ENCODE measurements around the gene COL16A1.
"Not testable (repeated sequence)": the region's sequence is repeated elsewhere in the genome, so short reads cannot be mapped to it uniquely, and the experiment has no call there.

Gene COL16A1

DNA sequence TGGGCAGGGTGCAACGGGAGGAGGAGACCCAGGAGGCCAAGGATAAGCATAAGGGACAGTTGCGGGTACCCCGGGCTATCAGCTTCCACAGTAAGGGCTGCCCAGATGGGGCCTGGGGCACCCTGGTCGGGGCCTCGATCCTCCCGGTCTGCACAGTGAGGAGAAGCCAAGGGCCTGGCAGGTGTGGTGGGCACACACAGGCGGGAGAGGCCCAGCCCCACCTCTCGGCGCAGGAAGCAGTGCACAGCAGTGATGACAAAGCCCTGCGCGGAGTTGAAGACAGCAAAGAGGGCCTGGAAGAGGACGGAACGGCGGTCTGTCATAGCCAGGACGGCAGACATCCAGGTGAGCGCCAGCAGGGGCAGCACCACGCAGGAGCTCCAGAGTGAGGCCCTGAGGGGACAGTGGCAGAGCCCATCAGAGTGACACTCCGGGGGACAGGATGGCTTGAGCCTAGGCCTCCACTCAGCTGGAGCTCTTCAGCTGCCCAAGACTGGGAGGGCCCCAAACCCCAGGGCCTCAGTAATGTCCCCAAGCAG, 29.0 kb upstream of the COL16A1 start:
- DNase-seq: no peak

DNA sequence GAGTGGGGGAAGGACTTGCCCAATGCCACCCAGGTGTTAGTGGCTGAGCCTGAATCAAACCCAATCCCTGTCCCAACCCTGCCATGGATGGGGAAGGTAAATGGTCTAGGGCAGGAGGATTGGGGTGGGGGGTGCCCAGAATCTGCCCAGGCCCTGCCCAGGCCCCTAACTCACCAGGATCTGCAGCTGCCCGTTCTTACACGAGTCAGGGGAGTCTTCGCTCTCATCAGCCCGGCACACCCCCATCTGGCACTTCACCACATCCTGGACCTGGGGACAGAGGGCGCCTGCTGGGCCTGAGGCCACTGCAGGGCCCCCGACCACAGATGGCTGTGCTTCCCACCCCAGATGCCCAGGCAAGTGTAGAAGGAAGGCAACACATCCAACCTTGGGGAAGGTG, 28.5 kb upstream of the COL16A1 start:
- DNase-seq: no peak

DNA sequence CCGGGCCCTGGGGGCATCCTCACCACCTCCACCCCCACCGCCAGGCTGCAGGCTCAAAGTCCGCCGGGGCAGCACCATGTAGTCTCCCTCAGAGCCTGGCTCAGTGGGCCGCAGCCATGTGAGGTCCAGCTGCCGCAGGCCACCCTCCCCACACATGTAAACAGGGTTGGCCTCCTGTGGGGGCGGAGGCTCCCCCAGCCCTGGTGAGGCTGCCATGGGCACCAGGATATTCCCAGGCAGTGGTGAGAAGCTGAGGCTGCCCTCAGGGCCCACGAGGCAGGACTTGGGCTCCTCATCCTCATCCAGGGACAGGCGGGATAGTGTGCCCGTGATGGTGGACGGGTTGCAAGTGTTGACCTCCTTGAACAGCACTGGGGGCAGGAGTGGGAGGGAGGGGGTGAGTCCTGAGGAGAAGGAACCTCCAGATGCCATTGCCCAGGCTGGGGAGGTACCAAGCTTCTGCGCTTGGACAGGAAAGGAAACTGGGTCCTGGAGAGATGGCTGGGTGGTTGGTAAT, 27.3 kb upstream of the COL16A1 start:
- DNase-seq: no peak

DNA sequence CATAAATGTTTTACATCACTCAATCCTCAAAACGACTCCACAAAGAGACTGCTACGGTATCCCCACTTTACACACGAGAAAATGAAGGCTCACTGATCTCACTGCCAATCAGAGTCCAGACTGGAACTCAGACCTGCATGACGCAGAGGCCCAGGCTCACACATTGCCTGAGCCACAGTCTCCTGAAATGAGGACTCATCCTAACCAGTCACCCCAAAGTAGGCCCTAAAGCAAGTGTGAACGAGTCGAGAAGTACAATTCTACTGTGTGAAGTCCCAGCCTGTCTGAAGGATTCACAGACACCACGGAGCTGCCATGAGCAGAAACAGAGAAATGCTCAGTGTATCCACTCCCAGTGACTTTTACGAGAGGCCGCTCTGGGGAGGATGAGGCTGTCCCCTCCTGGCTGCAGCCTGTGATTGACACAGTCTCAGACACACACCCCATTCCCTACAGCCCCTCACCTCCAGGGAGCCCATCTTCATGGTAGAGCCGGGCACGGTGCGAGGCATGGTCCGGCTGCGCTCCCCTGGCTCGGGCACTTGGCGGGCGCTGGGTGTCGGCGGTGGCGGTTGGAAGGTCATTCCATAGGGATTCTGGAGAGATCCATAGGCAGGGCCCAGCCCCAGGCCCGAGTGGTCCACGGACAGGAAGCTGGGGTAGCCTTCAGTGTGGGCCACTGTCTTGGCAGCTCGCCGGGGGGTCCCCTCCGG, 26.7 kb upstream of the COL16A1 start:
- no peak for DNase-seq

DNA sequence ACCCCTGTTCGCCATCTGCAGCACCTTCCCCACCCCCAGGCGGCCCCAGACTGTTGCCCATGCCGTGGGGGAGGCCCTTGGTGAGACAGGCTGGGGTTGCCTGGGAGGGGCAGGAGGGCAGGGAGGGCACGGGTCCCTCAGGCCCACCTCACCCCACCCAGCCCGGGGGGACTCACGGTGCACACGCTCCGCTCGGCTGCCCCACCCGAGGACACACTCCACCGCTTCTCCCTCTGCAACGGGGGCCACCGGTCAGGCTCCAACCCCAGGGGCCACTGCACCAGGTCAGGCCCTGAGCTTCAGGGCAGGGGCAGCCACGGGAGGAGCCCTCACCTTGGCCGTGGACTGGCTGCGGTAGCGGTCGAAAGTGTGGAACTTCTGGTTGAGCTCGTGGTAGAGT, 24.0 kb upstream of the COL16A1 start:
- no peak for DNase-seq

DNA sequence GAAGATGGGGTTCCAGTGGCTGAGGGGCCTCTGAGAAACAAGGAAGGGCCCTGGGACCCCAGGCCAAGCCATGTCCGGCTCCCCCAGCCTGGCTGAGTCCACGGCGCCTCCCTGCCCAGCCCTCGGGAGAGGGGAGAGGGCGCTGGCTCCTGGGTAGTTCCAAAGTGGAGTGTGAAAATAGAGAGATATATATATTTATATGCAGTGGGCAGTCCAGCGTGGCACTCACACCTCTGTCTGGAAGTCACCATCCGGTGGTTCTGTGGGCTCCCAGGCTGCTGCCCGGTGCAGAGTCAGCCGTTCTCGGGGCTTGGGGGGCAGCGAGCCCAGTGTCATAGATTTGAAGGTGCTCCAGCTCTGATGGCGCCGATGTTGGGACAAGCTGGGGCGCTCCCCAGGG, 23.4 kb upstream of the COL16A1 start:
- no peak for DNase-seq

DNA sequence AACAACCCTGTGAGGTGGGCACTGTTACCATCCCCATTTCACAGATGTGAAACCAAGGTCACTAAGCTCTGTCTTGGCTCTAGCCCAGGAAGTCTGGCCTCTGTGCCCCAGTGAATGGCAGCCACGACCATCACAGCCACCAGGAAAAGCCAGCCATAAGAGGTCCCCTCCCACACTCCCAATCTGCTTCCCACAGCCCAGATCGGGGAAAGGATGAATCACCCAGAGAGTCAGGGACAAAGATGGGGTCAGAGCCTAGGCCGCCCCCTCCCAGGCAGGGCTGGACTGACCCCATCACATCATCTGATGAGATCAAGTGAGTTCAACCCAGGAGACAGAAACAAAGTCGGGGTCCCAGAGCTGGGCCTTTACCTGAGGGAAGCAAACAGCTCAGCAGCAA, 22.9 kb upstream of the COL16A1 start:
- DNase-seq: no peak

DNA sequence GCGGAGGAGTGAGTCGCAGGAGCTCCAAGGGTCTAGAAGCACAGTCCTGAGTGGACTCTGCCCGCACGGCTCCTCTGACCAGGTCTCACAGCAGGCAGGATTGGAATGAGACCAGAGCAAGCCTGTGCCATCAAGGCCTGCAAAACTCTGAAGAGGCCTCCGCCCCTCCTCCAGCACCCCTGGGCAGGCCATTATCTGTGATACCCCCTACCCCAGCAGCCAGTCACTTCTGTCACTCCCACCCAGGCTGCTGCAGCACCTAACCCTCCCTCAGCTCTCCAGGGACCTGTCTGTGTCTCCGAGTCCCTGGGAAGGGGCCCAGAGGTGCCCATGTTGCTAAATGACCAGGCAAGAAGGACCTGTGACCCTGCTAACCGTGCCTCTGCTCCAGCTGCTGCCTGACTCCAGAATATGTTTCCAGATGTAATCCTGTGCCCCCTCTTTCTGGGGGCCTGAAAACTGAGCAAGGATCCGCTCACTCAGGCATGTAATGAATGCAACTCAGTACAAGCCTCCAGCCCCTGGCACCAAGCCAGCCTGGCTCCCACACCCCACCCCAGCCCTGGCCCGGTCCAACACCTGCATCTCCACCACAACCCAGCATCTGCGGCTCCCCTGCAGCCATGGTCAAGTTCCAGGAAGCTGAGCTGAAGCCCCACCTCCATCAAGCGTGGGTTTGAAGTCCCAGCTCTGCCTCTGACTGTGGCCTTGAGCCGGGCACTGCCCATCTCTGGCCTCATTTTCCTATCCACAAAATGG, 22.1 kb upstream of the COL16A1 start:
- no peak for DNase-seq

DNA sequence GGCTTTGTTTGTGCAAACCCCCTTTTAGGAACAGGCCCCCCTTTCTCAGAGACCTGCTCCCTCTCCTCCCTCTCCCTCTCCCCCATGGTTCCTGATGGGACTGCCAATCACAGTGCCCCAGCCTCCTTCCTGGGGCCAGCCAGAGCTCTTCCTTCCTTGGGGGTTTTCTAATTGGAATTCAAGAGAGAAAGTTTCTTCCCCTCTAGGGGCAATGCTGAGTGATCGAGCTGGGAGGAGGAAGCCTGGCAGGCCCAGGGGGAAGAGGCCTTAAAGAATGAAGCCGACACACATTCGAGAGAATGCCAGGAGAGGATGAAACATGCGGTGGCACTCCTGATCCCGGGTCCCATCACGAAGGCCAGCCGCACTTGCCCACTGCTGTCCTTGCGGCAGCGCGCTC, 21.3 kb upstream of the COL16A1 start:
- no peak for DNase-seq

DNA sequence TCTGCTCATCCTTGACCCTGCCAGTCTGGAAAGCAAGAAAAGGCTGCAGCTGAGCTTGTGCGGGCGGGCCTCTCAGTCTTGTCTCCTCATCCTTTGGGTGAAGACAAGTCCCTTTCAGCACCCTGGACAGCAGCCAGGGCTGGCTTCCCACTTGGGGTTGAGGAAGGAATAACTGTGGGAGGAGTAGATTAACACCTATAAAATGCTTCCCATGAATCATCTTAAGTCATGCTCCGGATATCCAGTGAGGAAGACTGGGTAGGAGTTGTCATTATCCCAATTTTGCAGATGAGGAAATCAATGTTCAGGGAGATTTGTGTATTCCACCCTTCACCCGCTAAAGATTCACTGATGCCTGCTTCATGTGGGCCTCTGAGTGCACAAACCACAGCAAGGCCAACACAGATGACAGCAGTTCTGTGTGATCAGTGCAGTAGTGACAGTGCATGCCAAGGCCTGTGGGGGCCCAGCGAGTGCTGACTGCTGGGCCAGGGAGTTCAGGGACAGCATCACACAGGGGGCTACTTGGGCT, 20.1 kb upstream of the COL16A1 start:
- no peak for DNase-seq

DNA sequence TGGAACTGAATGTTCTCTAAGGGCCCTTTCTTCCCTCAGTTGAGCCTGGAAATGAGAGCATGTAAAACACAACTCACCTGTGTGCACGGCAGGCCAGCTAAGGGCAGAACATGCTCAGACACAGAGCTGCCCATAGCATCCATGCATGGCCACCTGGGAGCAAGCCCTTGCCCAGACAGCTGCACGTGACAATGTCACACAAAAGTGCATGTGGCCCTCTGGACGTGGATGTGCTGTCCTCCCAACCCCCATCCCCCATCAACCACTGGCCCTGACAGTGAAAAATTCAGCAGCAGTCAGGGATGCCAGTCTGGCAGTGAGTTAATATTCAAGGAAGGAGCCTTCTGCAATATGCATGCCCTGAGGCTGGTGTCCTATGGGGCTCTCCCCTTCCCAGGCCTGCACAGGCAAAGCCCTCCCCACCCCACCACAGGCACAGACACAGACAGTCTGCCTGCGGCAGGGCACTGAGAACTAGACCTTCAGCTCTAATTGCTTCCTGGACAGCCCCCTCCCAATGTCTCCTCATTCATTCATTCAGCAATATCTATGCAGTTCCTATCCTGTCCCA, 14.6 kb upstream of the COL16A1 start:
- no peak for DNase-seq

DNA sequence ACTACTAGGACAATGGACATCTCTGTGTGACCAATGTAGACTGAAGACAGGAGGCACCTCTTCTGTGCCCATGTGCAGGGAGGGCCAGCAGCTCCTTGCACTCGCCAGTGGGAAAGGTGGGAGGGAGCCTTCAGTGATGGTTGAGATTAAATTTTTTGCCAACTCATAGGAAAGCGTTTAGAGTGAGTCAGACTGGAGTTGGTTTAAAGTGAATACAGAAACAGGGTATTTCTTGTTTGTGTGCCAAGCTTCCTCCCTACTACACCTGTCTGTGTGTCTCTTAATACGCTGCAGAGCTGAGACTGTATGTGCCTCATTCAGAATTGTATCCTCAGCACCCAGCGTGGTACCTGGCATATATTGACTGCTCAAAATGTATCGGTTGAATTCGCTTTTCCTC, 13.5 kb upstream of the COL16A1 start:
- DNase-seq: no peak

DNA sequence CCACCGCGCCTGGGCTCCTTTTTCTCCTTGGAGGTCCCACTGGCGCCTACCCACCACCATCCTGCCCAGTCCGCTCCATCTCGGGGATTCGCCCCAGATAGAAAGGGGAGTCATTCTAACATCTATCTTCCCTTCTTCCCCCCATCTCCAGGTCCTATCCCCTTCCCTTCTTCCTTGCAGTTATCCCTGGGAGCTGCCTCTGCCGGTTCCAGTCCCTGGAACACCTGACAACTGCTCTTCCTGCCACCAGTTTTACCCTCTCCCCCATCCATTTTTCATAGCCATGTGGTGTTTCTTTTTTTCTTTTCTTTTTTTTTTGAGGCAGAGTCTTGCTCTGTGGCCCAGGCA, 12.0 kb upstream of the COL16A1 start:
- no peak for DNase-seq

DNA sequence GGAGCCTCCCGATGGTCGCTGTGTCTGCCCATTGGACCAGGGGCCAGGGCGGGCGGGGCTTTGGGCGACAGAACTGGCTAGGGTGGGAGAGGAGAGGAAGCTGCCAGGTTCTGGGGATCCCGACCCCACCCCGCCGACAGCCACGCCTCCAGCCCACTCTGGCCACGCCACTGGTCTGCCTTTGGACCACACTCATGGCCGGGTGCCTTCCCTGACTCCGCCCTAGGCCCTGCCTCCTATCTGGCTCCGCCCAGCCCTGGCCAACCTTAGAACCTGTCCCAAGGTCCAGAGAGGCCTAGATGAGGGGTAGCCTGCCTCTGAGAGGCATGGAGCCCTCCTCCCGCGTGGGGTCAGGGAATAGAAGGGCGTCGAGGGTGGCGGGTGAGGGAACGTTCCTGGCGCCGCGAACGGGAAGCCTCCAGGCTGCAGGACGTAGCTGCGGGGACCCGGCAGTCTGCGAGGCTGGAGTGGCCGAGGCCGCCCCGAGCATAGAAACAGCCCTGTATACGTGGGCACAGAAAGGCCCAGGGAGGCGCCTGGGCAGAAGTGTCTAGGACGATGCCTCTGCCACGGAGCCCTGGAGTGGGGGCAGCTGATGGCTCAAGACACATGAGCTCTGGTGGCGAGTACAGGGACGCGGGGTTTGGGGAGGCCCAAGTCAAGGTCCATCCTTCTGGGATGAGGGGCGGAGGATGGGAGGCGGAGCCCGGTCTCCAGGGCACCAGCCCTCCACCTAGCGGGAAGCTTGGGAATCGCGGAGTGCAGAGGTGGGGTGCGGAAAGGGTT, 11.5 kb upstream of the COL16A1 start:
- DNase-seq: no peak

DNA sequence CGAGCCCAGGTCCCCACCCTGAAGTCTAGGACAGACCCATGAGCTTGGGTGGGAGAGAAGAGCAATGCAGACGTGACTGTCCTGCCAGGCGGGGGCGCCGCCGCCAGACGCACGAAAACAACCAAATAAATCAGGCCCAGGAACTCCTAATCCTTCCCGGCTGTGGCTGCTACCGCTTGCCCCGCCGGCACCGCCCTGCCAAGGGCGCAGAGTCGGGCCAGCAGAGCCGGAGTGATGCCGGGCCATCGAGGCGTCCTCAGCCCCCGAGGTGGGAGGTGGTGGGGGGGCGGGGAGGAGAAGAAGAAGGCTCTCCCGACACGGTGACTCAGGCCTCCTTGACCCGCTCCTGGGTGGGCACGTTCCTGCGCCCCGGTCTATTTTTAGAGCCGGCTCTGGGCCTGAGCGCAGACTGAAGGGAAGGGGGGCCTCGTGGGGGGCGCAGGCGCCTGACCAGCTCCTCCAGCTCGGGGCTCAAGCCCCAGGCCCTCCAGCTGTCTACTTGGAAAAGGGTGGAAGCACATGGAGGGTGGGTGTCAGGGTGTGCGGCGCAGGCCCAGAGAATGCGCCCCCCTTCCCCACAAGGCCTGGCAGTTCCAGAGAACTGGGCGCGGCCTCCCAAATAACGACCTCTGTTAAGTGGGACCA, 10.7 kb upstream of the COL16A1 start:
- DNase-seq: no peak

DNA sequence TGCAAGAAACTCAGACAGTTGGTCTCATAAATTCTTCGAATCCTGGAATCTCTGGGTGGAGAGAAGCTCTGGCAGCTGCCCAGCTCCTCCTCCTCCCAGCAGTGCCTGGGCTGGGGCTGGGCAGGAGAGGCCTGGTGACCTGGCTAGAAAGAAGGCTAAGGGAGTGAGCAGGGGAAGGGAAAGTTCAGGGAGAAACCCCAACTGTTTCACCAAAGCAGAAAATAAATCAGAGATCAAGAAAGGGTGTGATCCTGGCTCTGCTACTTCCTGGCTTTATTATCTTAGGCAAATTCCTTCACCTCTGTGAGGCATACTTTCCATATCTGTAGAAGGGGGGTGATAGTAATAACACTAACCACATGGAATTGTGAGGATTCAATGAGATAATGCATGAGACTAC, 8.8 kb upstream of the COL16A1 start:
- DNase-seq: no peak

DNA sequence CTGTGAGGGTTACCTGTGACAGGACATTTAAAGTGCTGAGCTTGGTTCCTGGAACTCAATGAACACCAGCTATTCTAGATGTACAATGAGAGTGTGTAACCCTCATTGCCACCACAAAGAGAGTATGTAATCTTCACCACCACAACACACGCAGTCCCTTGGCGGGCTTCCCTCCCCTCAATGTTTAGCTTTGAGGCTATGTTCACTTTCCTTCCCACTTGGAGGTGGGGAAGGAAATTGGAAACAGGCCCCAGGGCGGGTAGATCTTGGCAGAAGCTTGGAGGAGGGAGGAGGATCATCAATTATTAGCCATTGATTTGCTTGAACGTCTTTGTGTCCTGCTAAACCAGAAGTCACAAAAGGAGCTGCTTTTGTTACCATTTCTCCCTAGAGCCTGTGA, 8.3 kb upstream of the COL16A1 start:
- no peak for DNase-seq

DNA sequence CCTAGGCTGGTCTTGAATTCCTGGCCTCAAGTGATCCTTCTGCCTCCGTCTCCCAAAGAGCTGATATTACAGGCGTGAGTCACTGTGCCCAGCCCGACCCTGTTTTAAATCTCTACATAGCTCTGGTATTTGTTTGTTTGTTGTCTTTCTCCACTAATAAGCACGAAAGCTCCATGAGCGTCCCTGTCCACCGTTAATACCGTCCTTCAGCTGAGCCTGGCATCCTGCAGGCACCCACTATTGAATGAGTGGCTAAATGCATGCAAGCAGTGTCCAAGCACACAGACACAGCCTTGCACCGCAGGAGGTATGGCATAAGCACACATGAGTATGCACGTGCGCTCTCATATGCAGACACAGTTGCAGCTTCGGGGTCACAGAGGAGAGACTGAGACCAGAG, 4.5 kb upstream of the COL16A1 start:
- no peak for DNase-seq

DNA sequence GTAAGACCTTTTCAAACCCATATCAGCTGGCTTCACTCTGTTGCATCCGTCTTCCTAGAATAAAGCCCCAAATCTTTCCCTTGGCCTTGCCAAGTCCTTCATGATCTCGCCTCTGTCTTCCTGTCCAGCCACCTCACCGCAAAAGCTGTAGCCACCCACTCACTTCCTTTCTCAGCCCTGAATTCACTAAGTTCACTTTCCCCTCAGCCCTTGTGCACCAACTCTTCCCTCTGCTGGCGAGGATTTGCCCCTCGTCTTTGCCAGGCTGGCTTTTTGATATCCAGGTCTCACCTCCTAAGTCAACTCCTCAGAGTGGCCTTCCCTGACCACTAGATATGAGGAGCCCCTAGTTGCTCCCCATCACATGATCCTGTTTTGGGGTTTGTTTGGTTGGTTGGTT, 3.9 kb upstream of the COL16A1 start:
- DNase-seq: no peak

DNA sequence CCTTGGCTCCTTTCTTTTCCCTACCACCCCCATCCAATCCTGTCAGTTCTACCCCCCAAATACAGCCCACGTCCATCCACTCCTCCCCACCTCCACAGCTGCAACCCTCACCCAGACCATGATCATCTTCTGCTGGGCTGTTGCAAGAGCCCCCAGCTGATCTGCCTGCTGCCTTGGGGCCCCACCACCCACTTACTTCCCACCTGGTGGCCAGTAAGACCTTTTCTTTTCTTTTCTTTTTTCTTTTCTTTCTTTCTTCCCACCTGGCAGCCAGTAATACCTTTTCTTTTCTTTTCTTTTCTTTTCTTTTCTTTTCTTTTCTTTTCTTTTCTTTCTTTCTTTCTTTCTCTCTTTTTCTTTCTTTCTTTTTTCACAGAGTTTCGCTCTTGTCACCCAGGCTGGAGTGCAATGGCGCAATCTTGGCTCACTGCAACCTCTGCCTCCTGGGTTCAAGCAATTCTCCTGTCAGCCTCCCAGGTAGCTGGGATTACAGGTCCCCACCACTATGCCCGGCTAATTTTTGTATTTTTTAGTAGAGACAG, 3.3 kb upstream of the COL16A1 start:
- not testable (repeated sequence) for DNase-seq

DNA sequence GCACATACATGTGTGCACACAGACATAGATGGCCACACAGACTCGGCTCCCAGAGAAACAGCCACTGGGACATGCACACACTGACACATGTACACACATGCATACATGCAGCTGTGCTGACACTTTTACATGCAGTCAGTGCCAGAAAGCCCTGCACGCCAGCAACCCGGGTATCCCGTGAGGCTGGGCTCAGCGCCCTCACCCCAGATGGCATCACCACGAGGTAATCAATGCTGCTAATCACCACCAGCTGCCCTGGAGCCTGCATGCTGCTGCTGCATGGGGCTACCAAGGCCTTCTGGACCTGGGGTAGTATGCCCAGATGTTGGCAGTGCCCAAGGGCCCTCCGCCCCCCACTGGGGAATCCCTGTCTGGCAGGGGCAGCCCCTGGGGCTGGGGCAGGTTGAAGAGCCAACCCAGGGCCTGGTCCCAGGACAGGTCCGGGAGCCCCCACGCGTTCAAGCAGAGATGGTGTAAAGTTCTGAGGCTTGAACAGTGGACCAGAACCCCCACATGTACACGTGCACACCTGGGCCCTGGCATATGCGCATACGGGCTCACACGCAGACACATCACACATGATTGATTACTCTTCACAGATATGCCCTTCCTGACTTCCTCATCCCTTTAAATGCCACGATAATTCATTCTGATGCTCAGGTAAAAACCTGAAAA, 2.7 kb upstream of the COL16A1 start:
- peak; percentile 85 for DNase-seq

All from NCI-H1694 (cell line).